Neural crest cell (in vitro differentiated cells): ENCODE measurements around the gene CERS1. TPM values are rescaled to one million over a fixed set of nuclear protein-coding genes. Genes with fewer than 3 reads are reported as not detected.

Experiments used
- DNase-seq: peaks from one replicate; pipeline ENCODE4 v3.0.0; 2021; ENCODE audit warnings: low read depth, mixed read lengths, low spot score
- H3K27ac Mint-ChIP-seq: one replicate; pipeline ENCODE4 v1.8.0; 2021; ENCODE audit warnings: mild to moderate bottlenecking, mixed read lengths; ENCODE audit not compliant: unreplicated experiment
- H3K27me3 Mint-ChIP-seq: 2 replicates; pipeline ENCODE4 v1.8.0; 2021; ENCODE audit warnings: low read depth, mild to moderate bottlenecking, mixed read lengths
- H3K36me3 Mint-ChIP-seq: 2 replicates; pipeline ENCODE4 v1.8.0; 2021; ENCODE audit warnings: low read depth, mild to moderate bottlenecking, mixed read lengths
- H3K4me1 Mint-ChIP-seq: 2 replicates; pipeline ENCODE4 v1.8.0; 2021; ENCODE audit warnings: mixed read lengths
- H3K4me3 Mint-ChIP-seq: one replicate; pipeline ENCODE4 v1.8.0; 2021; ENCODE audit warnings: mild to moderate bottlenecking, mixed read lengths
- H3K9me3 Mint-ChIP-seq: 2 replicates; pipeline ENCODE4 v1.8.0; 2021; ENCODE audit warnings: mixed read lengths
- total RNA-seq: library from RNA; stranded (reverse); gene quantifications from 2 replicates; pipeline ENCODE4 v1.2.1, GENCODE V29; 2021
- TF ChIP-seq, protein P1 (sequence below): fragments of 200-600 bp; sonication (generic); conservative IDR thresholded peaks from 2 replicates; pipeline ENCODE4 v1.5.0; 2021; ENCODE audit warnings: antibody characterized with exemption, mild to moderate bottlenecking

Gene CERS1
- total RNA-seq, 1 donor from 2014 or later: 27.7 TPM

DNA sequence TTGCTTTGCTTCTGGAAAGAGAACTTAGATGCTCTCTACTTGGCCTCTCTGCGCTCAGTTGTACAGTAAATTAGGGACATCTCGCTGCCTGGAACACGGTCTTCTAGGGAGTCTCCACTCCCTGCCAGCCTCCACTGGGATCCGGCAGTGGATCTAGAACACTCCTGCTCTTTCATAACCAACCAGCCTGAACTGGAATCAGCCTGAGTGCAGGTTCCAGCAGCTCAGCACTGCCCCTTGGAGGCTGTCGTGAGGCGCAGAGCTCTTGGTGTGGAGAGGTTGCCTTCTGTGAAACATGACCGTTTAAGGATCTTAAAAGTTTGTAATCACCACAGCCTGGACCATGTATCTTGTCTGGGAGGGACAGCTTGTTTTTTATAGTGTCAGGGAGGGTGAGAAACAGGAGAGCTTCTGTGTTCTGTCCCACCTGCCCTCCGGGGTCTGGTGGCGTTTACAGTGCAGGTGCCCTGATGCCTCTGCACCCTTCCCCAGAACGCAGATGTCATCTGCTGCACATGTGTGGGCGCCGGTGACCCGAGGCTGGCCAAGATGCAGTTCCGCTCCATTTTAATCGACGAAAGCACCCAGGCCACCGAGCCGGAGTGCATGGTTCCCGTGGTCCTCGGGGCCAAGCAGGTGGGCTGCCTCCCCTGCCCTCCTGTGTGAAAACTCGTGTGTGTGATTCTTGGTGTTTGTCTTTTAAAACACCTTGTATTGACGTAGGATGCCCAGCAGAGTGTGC, 39.4 kb downstream of the CERS1 start:
- Mint-ChIP-seq H3K27me3 (no peaks in the 10 kb centered on the region), H3K9me3 (no peaks in the 10 kb centered on the region), H3K4me3 (no peak overlapping the region), H3K4me1 (no peaks in the 10 kb centered on the region), H3K36me3 (peaks cover 3% of the 10 kb centered on the region), H3K27ac (peak overlapping the region; percentile 19)
- TF ChIP-seq, protein P1, sequence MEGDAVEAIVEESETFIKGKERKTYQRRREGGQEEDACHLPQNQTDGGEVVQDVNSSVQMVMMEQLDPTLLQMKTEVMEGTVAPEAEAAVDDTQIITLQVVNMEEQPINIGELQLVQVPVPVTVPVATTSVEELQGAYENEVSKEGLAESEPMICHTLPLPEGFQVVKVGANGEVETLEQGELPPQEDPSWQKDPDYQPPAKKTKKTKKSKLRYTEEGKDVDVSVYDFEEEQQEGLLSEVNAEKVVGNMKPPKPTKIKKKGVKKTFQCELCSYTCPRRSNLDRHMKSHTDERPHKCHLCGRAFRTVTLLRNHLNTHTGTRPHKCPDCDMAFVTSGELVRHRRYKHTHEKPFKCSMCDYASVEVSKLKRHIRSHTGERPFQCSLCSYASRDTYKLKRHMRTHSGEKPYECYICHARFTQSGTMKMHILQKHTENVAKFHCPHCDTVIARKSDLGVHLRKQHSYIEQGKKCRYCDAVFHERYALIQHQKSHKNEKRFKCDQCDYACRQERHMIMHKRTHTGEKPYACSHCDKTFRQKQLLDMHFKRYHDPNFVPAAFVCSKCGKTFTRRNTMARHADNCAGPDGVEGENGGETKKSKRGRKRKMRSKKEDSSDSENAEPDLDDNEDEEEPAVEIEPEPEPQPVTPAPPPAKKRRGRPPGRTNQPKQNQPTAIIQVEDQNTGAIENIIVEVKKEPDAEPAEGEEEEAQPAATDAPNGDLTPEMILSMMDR: peak; percentile 39
- DNase-seq: no peak

DNA sequence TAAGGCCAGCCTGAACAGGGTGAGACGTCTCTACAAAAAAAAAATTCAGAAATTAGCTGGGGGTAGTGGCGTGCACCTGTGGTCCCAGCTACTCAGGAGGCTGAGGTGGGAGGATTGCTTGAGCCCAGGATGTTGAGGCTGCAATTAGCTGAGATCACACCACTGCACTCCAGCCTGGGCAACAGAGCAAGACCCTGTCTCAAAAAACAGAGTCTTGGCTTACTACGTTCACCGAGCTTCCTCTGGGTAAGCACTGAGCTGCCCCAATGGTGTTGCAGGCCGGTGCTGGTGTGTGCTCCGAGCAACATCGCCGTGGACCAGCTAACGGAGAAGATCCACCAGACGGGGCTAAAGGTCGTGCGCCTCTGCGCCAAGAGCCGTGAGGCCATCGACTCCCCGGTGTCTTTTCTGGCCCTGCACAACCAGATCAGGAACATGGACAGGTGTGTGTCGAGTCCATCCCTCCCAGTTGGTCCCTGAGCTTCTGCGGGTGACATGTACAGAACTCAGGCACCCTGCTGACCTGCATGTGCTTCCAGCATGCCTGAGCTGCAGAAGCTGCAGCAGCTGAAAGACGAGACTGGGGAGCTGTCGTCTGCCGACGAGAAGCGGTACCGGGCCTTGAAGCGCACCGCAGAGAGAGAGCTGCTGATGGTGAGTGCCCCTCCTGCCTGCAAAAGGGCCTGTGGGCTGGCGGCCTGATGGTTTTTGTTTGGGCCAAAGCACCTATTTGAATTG, 40.1 kb downstream of the CERS1 start:
- Mint-ChIP-seq H3K9me3 (no peaks in the 10 kb centered on the region), H3K4me3 (no peak overlapping the region), H3K27ac (no peak overlapping the region), H3K36me3 (peaks cover 5% of the 10 kb centered on the region), H3K27me3 (no peaks in the 10 kb centered on the region), H3K4me1 (no peaks in the 10 kb centered on the region)
- no peak for DNase-seq
- TF ChIP-seq, protein P1: no peak

DNA sequence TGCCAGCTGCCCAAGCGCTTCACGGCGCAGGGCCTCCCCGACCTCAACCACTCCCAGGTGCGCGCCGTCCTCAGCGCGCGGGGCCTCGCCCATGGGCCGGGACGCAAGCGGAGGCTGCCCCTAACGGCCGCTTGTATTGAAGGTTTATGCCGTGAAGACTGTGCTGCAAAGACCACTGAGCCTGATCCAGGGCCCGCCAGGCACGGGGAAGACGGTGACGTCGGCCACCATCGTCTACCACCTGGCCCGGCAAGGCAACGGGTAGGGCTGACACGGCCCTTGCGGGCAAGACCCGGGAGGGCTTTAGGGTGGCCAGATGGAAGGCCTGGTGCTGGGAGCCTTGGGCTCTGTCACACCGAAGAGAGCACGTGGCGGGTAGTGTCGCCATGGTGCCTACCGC, 41.0 kb downstream of the CERS1 start:
- no peaks in the 10 kb centered on the region for H3K27me3 Mint-ChIP-seq
- peaks cover 5% of the 10 kb centered on the region for H3K36me3 Mint-ChIP-seq
- no peaks in the 10 kb centered on the region for H3K9me3 Mint-ChIP-seq
- H3K4me3 Mint-ChIP-seq: no peak overlapping the region
- TF ChIP-seq, protein P1: no peak
- DNase-seq: no peak
- no peak overlapping the region for H3K27ac Mint-ChIP-seq
- no peaks in the 10 kb centered on the region for H3K4me1 Mint-ChIP-seq

DNA sequence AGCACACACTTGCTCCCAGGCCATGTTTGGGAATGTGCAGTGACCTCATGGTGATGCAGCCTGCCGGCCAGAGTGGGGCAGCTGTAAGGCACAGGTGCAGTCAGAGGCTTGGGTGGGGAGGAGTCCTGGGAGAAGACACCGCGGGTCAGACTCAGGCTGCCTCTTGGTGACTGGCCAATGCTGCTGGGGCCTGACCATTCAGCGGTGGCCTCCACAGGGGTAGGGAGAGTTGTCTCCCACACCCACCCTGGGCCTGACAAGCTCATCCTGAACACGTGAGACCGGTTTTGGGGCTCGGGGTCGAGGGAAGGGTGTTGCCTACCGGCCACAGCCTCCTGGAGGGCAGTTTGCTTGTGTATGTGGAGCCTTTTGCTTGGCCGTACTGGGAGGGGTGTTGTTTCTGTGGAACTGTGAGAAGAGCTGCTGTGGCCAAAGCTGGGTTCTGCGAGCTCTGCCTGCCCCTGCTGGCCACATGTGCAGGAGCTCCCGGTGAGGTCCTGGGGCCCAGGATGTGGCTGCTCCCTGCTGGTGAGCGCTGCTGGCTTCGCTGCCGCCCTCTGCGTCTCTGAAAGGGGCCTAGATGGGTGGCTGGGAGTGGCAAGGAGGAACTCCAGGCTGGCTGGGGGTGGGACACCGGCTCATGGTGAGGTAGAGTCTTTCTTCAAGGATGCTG, 42.1 kb downstream of the CERS1 start:
- H3K4me3 Mint-ChIP-seq: no peak overlapping the region
- H3K9me3 Mint-ChIP-seq: no peaks in the 10 kb centered on the region
- peaks cover 7% of the 10 kb centered on the region for H3K36me3 Mint-ChIP-seq
- no peaks in the 10 kb centered on the region for H3K4me1 Mint-ChIP-seq
- H3K27ac Mint-ChIP-seq: no peak overlapping the region
- TF ChIP-seq, protein P1: peak; percentile 19
- H3K27me3 Mint-ChIP-seq: no peaks in the 10 kb centered on the region
- no peak for DNase-seq

DNA sequence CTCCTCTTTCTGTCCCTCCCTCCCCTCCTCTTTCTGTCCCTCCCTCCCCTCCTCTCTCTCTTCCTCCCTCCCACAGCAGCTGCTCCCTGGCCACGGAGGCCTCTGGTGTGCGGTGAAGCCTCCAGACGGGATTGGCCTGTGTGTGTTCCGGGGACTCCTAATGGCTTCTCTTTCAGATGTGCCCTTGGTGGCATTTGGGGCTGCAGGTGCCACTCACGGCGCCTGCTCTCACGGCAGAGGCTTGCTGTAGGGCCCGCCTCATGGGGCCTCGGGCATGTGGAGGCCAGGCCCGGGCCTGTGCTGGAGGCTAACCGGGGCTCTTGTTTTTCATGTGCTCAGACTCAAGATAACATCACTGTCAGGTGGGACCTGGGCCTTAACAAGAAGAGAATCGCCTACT, 43.3 kb downstream of the CERS1 start:
- H3K27me3 Mint-ChIP-seq: no peaks in the 10 kb centered on the region
- H3K36me3 Mint-ChIP-seq: peaks cover 7% of the 10 kb centered on the region
- no peak overlapping the region for H3K27ac Mint-ChIP-seq
- no peaks in the 10 kb centered on the region for H3K4me1 Mint-ChIP-seq
- DNase-seq: no peak
- TF ChIP-seq, protein P1: no peak
- no peaks in the 10 kb centered on the region for H3K9me3 Mint-ChIP-seq
- no peak overlapping the region for H3K4me3 Mint-ChIP-seq
